ENCODE results near the gene EIF3K.

Gene EIF3K

DNA sequence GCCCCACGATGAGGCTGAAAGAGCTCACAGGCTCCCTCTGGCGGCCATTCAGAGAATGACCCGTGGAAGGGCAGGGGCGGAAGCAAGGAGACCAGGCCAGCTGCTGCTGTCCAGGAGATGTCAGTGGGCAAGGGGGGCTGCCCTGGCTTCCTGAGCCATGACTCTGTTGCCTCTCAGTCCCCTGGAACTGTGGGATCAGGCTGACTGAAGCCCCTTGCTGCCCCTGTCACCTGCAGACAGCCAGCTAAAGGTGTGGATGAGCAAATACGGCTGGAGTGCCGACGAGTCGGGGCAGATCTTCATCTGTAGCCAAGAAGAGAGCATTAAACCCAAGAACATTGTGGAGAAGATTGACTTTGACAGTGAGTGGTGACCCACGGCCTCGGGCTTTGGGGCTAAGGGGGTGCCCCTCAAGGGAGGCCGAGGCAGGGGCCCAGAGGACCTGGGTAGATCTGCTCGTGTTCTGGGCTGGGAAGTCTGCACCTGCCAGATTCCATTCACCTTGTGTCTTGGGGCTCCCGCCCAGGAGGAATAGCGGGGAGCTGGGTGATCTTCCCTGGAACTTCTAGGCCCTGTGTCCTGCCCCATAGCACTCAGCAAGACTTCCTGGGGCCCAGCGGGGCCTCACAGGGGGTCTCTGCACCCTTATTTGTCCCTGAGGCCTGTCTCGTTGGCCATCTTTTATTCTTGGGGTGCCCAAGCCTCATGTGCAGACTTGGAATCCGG, 15.9 kb downstream of the EIF3K start:
- TF ChIP-seq, protein P1, sequence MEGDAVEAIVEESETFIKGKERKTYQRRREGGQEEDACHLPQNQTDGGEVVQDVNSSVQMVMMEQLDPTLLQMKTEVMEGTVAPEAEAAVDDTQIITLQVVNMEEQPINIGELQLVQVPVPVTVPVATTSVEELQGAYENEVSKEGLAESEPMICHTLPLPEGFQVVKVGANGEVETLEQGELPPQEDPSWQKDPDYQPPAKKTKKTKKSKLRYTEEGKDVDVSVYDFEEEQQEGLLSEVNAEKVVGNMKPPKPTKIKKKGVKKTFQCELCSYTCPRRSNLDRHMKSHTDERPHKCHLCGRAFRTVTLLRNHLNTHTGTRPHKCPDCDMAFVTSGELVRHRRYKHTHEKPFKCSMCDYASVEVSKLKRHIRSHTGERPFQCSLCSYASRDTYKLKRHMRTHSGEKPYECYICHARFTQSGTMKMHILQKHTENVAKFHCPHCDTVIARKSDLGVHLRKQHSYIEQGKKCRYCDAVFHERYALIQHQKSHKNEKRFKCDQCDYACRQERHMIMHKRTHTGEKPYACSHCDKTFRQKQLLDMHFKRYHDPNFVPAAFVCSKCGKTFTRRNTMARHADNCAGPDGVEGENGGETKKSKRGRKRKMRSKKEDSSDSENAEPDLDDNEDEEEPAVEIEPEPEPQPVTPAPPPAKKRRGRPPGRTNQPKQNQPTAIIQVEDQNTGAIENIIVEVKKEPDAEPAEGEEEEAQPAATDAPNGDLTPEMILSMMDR (IDR thresholded peaks at IDR 0.05) = peak; percentile 84
- no peak for DNase-seq (ENCODE audit: low spot score)
- H3K4me3 ChIP-seq = no peak overlapping the region
- H3K27ac ChIP-seq = peak overlapping the region in 1 of 2 donors; percentile 56

DNA sequence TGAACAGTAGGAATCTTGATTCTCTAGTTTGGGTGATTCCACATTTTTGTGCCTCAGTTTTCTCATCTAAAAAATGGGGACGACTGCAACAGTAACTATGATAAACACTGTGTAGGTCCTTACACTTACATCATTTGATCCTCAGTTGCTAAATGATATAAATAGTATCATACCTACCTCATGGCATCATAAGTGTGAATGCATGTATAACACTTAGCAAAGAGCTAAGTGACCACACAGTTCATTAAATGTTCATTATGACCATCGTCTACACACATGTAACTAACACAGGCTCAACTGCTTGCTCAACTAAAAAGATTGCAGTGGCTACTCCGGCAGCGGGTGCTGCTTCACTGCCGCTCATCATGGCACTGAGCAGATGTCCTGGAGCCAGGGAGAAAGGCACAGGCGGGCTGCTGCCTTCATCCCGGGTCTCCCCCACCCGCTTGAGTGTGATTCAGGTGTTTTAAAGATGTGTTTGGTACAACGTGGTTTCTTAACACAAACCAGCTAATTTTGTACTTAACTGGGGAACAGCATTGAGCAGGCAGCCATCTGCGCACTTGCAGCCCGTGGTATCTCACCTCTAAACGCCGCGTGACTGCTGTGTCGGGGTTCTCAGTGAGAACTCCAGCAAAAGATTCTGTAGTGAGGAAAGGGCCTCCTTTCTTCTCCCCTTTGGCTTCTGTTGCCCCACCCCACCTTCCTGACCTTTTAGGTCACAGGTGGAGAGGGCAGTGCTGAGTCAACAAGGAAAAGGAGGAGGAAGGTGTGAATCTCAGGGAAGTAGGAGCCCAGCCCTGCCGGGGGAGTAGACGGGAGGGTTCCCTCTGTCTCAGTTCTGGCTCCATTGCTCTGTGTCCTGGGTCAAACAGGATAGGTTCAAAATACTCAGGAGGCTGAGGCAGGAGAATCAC, 16.8 kb downstream of the EIF3K start:
- TF ChIP-seq, protein P1 (IDR thresholded peaks at IDR 0.05) = no peak
- DNase-seq (ENCODE audit: low spot score) = no peak
- H3K4me3 ChIP-seq = no peak overlapping the region
- no peak overlapping the region for H3K27ac ChIP-seq

- TF ChIP-seq, protein P1 (IDR thresholded peaks at IDR 0.05) = no peak
- no peak overlapping the region for H3K4me3 ChIP-seq
- no peak for DNase-seq (ENCODE audit: low spot score)
- no peak overlapping the region for H3K27ac ChIP-seq
Observed at GRCh38 chr19:38638461-38638860, 19.5 kb downstream of the EIF3K start.

- H3K4me3 ChIP-seq = no peak overlapping the region
- TF ChIP-seq, protein P1 (IDR thresholded peaks at IDR 0.05) = no peak
- peak overlapping the region in 1 of 2 donors; percentile 1 for H3K27ac ChIP-seq
- no peak for DNase-seq (ENCODE audit: low spot score)
Observed at GRCh38 chr19:38639679-38640078, 20.7 kb downstream of the EIF3K start.

- TF ChIP-seq, protein P1 (IDR thresholded peaks at IDR 0.05) = no peak
- DNase-seq (ENCODE audit: low spot score) = no peak
- Histone ChIP-seq H3K27ac (peak overlapping the region in 1 of 2 donors; percentile 37), H3K4me3 (no peak overlapping the region)
Observed at GRCh38 chr19:38640368-38640767, 21.4 kb downstream of the EIF3K start.

DNA sequence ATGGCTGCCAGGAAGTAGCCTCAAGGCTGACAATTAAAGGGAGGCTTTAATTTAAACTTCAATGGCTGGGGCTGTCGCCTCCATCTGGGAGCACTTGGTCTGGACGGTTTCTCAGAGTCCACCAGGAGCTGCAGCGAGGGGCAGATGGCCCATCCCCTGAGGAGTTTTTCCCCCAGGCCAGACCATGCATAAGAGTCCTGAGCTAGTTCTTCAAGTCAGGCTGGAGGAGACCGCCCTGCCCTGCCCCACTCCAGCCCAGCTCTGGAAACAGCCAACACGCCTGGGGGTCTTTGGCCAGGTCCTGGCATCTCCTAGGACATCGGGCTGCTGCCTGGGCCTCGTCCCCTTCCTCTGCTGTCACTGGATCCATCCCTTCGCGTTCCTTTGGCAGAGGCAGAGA, 23.2 kb downstream of the EIF3K start:
- no peak overlapping the region for H3K4me3 ChIP-seq
- no peak for DNase-seq (ENCODE audit: low spot score)
- TF ChIP-seq, protein P1 (IDR thresholded peaks at IDR 0.05) = no peak
- no peak overlapping the region for H3K27ac ChIP-seq

Data from coronary artery (tissue), 2 donors.